SHP77 (cell line): ENCODE data around the gene ABCB8.

Source experiments
- DNase-seq, 2 experiments: peaks; one replicate each; lab custom pipeline; 2025; lab: John Stamatoyannopoulos, UW

The ABCB8 gene

GRCh38 chr7:151074817-151075661 is 46.8 kb downstream of the ABCB8 start:
- no peak for DNase-seq

GRCh38 chr7:151075662-151075971 is 47.4 kb downstream of the ABCB8 start:
- no peak for DNase-seq

GRCh38 chr7:151075978-151076426 is 47.8 kb downstream of the ABCB8 start:
- DNase-seq = no peak

DNA sequence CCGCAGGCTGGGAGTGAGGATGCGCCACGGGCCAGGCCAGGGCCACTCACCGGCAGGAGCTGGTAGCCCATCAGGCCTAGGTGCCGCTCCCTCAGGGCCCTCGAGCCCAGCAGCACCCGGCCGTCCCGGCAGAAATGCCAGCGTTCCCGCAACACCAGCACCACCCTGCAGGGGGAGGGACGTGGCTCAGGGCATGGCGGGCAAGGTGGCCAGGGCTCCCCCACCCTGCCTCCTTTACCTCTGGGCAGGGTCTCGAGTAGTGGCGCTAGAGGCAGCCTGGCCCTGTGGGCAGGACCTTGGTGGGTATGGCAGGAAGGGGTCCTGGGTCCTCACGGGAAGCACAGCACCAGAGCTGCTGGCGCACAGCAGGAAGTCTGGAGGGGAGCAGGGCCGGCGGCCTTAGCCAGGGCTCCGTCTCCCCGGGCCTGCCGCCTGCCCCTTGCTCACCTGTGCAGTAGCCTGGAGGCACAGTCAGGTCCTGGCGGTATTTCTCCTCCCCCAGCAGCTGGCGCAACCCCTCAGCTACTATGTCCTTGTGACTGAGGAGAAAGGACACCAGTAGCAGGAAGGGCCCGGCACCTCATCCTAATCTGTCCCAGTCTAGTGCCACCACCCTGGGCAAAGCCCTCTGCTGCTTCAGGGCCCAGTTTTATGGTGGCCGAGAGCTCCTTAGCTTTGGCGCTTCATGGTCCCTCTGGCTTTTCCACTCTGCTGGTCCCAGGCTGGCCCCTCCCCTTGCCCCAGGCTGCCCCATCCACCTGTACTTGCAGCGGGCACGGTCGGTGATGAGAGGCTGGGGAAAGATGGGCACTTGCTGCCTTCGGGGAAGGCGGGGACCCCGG is 48.8 kb downstream of the ABCB8 start:
- DNase-seq = no peak

DNA sequence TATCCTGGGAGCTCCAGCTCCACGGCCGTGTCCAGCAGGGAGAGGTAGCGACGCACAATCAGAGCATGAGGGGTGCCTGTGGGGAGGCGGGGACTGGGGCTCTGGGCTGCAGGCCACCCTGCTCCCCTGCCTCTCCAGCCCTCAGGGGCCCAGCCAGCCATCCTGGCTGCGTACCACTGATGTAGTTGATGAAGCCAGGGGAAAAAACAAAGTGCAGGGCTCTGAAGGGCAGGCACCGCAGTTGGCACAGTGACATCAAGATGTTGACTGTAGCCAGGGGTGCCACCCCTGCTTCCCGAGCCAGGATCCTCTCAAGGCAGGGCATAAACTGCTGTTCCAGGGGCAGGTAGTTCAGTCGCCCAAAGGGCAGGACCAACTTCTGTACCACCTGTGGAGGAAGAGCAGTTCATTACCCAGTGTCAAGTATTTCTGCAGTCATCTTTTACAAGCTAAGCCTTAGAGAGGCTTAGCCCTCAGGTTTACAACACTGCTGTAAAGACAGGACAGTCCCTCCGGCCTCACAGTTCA is 49.5 kb downstream of the ABCB8 start:
- DNase-seq = no peak

DNA sequence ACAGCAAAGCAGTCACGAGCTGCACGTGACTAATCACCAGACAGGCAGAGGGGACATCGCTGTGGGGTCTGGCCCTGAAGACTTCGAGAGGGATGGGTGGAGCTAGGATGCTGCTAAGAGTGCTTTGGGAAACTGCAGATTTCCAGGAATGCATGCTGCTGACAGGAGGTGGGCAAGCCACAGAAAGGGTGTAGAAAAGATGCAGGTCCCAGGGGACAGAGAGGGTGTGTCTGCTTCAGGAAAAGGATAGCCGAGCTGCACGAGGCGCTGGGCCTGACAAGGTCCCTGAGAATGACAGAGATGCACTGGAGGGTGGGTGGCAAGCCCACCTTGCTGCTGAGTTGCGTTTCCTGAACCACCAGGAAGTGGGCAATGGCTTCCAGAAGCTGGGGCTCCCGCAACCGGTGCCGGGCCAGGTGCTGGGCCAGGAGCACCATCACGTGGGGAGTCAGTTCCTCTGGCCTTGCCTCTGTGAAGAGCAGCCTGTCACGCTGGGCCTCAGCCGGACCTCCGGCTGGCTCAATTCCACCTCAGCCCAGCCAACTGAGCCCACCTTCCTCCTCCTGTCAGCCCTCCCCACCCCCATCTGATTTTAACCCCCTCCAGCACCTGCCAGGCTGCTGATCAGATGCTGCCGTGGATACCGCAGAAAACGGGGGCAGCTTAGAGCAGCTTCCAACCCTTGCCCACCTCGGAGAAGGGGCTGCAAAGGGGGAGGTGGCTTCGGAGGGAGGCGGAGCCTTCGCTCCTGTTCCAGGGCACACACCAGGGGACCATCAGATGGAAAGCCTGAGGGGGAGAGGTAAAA is 50.2 kb downstream of the ABCB8 start:
- DNase-seq = no peak

DNA sequence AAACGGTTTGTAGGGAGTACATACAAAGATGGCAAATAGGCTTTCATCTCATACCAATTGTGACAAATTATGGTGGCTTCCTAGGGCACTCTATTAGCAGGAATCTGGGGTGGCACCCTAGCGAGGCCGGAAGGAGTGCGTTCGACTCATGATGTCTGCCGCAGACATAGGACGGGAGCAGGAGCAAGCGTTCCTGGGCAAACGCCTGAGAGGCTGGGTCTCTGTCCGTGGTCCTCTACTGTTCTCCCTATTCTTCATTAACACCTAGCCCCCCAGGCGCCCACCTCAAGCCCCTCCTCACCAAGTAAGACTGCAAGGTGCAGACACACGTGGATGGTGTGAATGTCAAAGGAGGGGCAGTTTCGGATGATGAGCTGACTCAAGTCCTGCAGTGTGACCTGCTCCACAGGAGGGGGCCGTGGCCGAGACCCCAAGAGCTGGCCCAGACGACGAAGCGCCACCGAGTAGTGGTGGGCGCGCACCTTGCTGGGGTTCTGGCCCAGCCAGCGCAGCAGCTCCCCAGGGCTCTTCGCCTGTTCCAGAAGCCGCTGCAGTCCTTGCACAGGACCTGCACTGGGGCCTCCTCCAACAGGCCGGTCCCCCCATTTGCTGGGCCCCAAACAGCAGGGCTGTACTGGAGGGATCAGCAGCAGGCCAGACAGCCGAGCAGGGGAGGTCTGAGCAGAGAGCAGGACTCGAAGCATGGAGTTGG is 51.1 kb downstream of the ABCB8 start:
- DNase-seq = no peak

- DNase-seq = no peak
Observed at GRCh38 chr7:151080067-151080521, 51.8 kb downstream of the ABCB8 start.

DNA sequence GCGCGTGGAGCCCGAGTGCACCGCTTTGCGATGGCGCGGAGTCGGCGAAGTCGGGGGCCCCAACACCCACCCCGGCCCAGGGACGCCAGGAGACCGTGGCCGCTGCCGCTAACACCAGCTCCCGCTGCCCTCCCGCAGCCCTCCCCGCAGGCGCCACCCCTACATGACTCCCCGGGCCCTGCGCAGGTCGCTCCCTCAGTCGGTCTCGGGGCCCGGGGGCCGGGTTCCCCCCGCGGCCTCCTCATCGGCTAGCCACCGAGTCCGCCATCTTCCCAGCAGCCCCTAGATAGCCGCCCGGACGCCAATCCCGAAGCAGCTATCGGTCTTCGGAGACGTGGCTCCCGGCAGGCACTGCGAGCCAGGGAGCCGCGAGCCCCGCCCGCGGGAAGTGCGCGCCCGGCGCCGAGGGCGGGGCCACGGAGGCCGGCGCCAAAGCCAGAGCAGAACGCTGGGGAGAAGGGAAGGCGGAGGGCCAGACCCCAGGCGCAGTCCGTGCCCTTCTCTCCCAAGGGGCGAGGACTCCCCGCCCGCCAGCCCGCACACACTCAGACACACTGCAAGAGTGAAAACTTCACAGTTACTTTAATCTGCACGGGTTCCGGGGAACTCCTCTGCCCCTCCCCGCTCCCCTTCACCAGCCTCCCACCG is 52.4 kb downstream of the ABCB8 start, which contains the start of gene FASTK:
Gene FASTK (minus strand): TSS at position 288 of the 648 bp plus-strand sequence. CDS start 43 bp downstream, at position 245.
- peak; percentile 76 to 91 for DNase-seq

DNA sequence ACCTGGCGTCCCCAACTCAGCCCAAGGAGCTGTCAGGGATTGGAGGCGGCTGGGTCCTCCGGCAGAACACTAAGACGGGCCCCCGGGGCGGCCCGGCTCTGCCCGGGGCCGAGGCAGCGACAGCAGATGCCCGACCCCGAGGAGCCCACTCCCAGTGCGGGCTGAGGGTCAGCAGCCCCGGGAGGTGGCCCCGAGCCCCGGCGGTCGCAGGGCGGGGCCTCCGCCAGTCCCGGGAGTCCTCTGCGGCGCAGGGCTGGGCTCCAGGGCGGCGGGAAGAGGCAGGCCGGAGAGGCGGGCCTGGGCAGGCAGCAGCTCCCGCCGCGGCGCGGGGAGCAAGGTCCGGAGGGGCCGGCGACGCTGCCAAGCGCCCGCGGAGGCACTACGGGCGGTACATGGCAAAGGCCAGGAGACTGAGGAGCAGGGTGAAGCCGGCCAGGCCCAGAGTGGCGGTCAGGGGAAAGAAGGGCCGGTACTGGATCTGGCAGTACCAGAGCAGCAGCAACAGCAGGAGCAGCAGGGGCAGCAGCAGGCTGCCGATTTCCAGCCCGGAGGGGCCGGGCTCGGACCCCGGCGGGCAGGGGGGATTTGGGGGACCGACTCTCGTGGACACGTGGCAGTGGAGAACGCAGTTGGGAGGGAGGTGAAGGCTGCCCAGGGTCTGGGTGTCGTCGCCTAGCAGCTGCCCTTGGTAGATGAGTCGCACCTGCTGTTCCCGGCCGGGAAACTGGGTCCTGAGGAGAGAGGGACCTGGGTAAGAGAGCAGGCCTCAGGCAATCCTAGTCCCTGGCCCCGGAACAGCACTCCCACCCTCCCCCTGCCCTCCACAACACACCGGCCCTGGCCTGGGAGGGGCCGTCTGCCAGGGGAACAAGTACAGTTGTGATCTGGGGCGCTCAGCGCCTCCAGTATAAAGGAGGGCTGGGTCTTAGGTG is 53.2 kb downstream of the ABCB8 start:
- peak; percentile 22 to 58 for DNase-seq

GRCh38 chr7:151082141-151083070 is 54.2 kb downstream of the ABCB8 start:
- no peak for DNase-seq

GRCh38 chr7:151083071-151083823 is 55.0 kb downstream of the ABCB8 start, which contains the start of gene TMUB1:
Gene TMUB1 (minus strand): TSS chr7:151083493. CDS start chr7:151082563, 930 bp downstream.
- DNase-seq = peak; percentile 26 to 82

GRCh38 chr7:151083824-151084160 is 55.5 kb downstream of the ABCB8 start:
- DNase-seq = no peak

DNA sequence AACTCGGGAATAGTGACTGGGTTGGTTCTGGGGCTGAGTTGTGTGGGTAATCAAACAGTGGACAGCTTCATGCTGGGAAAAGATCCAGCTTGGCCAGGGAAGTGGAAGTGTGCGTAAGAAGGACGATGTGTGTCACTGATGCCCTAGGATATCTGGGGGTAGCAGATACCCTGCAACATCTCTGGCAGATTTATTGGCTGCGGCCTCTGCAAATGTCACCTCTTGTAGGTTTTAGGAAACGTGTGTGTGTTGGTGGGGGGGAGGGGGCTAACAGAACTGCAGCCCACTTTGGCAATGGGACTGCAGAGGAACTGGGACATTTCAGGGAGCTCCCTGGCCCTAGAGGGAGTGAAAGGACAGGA is 57.1 kb downstream of the ABCB8 start:
- DNase-seq = no peak

GRCh38 chr7:151085691-151086620 is 57.7 kb downstream of the ABCB8 start, which contains the start of gene AGAP3:
Gene AGAP3 (plus strand): TSS chr7:151086475. CDS start chr7:151086742, 267 bp downstream.
- DNase-seq = peak; percentile 87 to 92

- no peak for DNase-seq
Observed at GRCh38 chr7:151086802-151087244, 58.6 kb downstream of the ABCB8 start.
